Keratinocyte (primary cell): ENCODE measurements around the gene SETBP1. TPM values are rescaled to one million over a fixed set of nuclear protein-coding genes. Genes with fewer than 3 reads are reported as not detected.

Experiments used
- DNase-seq: peaks from one replicate; pipeline ENCODE4 v3.0.0-alpha.2; 2011; ENCODE audit warnings: low read depth, missing footprints, low spot score
- FAIRE-seq: peaks from 2 replicates; lab custom pipeline; 2011; peaks lifted over from hg19 to GRCh38; lab: Jason Lieb, UNC
- H2AFZ ChIP-seq: 2 replicates; pipeline ENCODE4 v1.6.0; 2012; ENCODE audit warnings: low read length, control low read depth, inconsistent platforms; ENCODE audit not compliant: control insufficient read depth
- H3K27ac ChIP-seq: 2 replicates; pipeline ENCODE4 v1.5.1; 2011; ENCODE audit warnings: low read length; ENCODE audit not compliant: control insufficient read depth, insufficient read depth
- H3K27me3 ChIP-seq: 3 replicates; pipeline ENCODE4 v1.6.0; 2011; ENCODE audit warnings: low read length; ENCODE audit not compliant: control insufficient read depth, insufficient read depth; ENCODE audit errors: extremely low read depth
- H3K36me3 ChIP-seq, 2 experiments: 2 replicates in 1 of 2; 3 replicates in 1 of 2; pipeline ENCODE4 v1.5.1; 2011; ENCODE audit warnings: low read length in 2 of 2, mild to moderate bottlenecking in 1 of 2; ENCODE audit not compliant: control insufficient read depth in 2 of 2, insufficient read depth in 2 of 2; ENCODE audit errors: extremely low read depth in 1 of 2
- H3K4me1 ChIP-seq: 3 replicates; pipeline ENCODE4 v1.5.1; 2011; ENCODE audit warnings: low read length; ENCODE audit not compliant: control insufficient read depth, insufficient read depth; ENCODE audit errors: extremely low read depth
- H3K4me2 ChIP-seq: 3 replicates; pipeline ENCODE4 v1.6.0; 2011; ENCODE audit warnings: low read depth, low read length; ENCODE audit not compliant: control insufficient read depth, insufficient read depth; ENCODE audit errors: extremely low read depth
- H3K4me3 ChIP-seq, 3 experiments: fragments of 200-600 bp in 1 of 3; sonication (generic) in 1 of 3; 2 replicates in 2 of 3; 3 replicates in 1 of 3; pipeline ENCODE4 v1.5.1; 2011 to 2016; ENCODE audit warnings: low read length in 3 of 3, mild to moderate bottlenecking in 3 of 3, control low read depth in 2 of 3, inconsistent platforms in 1 of 3, low read depth in 1 of 3, mixed read lengths in 1 of 3, mixed run types in 1 of 3, moderate library complexity in 1 of 3; ENCODE audit not compliant: control insufficient read depth in 2 of 3, insufficient read depth in 2 of 3; ENCODE audit errors: extremely low read depth in 1 of 3
- H3K79me2 ChIP-seq: 2 replicates; pipeline ENCODE4 v1.6.0; 2012; ENCODE audit warnings: low read length; ENCODE audit not compliant: control insufficient read depth, insufficient read depth
- H3K9ac ChIP-seq: 3 replicates; pipeline ENCODE4 v1.6.0; 2011; ENCODE audit warnings: low read length; ENCODE audit not compliant: control insufficient read depth, insufficient read depth; ENCODE audit errors: extremely low read depth
- H3K9me1 ChIP-seq: 3 replicates; pipeline ENCODE4 v1.6.0; 2011; ENCODE audit warnings: low read length; ENCODE audit not compliant: control insufficient read depth, insufficient read depth; ENCODE audit errors: extremely low read depth
- H3K9me3 ChIP-seq: 2 replicates; pipeline ENCODE4 v1.5.1; 2012; ENCODE audit warnings: low read depth, low read length; ENCODE audit not compliant: control insufficient read depth
- H4K20me1 ChIP-seq: 3 replicates; pipeline ENCODE4 v1.6.0; 2011; ENCODE audit warnings: low read length; ENCODE audit not compliant: control insufficient read depth, insufficient read depth; ENCODE audit errors: extremely low read depth
- EZH2 ChIP-seq: IDR thresholded peaks from one replicate; pipeline ENCODE4 v1.6.1; 2012; ENCODE audit warnings: inconsistent platforms, mild to moderate bottlenecking, low read length, moderate library complexity
- dilution Hi-C: fragments of 300-500 bp; cut with MboI; formaldehyde crosslinking; loops from one replicate; pipeline ENCODE4 v1.7.0; 2020; ENCODE audit warnings: low sequenced_read_pairs; ENCODE audit not compliant: extremely low pct_ligation_motif_present
- polyA plus RNA-seq, 5 experiments: library from polyadenylated mRNA; depleted of rRNA in 3 of 5; stranded (reverse) in 3 of 5; stranded (forward) in 1 of 5; unstranded in 1 of 5; fragments of >200 nt; gene quantifications; 1 replicate in 1 of 5; 2 replicates in 3 of 5; 3 replicates in 1 of 5; pipeline versions ENCODE4 v1.2.1 to v1.2.3, GENCODE V29; 2011 to 2012; ENCODE audit warnings: missing spikeins in 2 of 5, low read depth in 1 of 5, low replicate concordance in 1 of 5
- TF ChIP-seq, protein P1 (sequence below), 3 experiments: IDR thresholded peaks in 1 of 3; conservative IDR thresholded peaks in 1 of 3; optimal IDR thresholded peaks in 1 of 3; 2 replicates in 2 of 3; 3 replicates in 1 of 3; pipeline versions ENCODE3 to v1.5.1; 2011; ENCODE audit warnings: low read length in 3 of 3, mild to moderate bottlenecking in 3 of 3, moderate library complexity in 2 of 3, control low read depth in 1 of 3, inconsistent platforms in 1 of 3; ENCODE audit not compliant: insufficient read depth in 2 of 3; ENCODE audit errors: extremely low read depth in 1 of 3

SETBP1 gene
- polyA plus RNA-seq, 1 donor (not counting 4 experiments of a cell fraction or from before 2014, with no cell fraction given) = 3.3 TPM

DNA sequence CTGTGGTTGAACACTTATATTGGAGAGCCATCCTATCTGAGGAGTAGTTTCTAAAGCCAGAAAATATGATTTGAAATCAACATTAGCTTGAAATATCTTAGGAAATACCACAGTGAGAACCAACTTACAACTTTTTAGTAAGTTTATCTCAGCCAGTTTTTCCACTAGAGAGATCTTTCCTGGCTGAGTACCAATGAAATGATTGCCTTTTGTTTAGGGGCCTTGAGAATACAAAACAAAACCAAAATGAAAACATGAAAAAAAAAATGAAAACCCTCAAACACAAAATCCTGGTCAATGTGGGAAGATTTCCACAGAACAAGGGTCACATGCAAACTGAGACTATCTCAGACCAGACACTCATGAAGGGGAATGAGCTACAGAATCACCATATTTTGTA is 429.0 kb downstream of the SETBP1 start:
- Histone ChIP-seq H3K9ac (no peak overlapping the region), H3K27me3 (no peaks in the 10 kb centered on the region), H3K9me3 (no peaks in the 10 kb centered on the region), H3K4me3 (no peak overlapping the region), H2AFZ (no peak overlapping the region), H3K79me2 (no peaks in the 10 kb centered on the region), H3K4me1 (no peaks in the 10 kb centered on the region), H4K20me1 (no peaks in the 10 kb centered on the region), H3K36me3 (no peaks in the 10 kb centered on the region), H3K27ac (no peak overlapping the region), H3K9me1 (no peaks in the 10 kb centered on the region), H3K4me2 (no peak overlapping the region)
- TF ChIP-seq, protein P1, sequence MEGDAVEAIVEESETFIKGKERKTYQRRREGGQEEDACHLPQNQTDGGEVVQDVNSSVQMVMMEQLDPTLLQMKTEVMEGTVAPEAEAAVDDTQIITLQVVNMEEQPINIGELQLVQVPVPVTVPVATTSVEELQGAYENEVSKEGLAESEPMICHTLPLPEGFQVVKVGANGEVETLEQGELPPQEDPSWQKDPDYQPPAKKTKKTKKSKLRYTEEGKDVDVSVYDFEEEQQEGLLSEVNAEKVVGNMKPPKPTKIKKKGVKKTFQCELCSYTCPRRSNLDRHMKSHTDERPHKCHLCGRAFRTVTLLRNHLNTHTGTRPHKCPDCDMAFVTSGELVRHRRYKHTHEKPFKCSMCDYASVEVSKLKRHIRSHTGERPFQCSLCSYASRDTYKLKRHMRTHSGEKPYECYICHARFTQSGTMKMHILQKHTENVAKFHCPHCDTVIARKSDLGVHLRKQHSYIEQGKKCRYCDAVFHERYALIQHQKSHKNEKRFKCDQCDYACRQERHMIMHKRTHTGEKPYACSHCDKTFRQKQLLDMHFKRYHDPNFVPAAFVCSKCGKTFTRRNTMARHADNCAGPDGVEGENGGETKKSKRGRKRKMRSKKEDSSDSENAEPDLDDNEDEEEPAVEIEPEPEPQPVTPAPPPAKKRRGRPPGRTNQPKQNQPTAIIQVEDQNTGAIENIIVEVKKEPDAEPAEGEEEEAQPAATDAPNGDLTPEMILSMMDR (optimal IDR thresholded peaks at IDR 0.05 in 1 of 3, IDR thresholded peaks at IDR 0.05 in 1 of 3, conservative IDR thresholded peaks at IDR 0.05 in 1 of 3; ENCODE audit: extremely low read depth in 1 of 3, insufficient read depth in 2 of 3, low read length in 3 of 3) = no peak
- no peak for TF ChIP-seq EZH2
- dilution Hi-C loops = no loop called here
- DNase-seq (no peak), FAIRE-seq (peak; percentile 56)

DNA sequence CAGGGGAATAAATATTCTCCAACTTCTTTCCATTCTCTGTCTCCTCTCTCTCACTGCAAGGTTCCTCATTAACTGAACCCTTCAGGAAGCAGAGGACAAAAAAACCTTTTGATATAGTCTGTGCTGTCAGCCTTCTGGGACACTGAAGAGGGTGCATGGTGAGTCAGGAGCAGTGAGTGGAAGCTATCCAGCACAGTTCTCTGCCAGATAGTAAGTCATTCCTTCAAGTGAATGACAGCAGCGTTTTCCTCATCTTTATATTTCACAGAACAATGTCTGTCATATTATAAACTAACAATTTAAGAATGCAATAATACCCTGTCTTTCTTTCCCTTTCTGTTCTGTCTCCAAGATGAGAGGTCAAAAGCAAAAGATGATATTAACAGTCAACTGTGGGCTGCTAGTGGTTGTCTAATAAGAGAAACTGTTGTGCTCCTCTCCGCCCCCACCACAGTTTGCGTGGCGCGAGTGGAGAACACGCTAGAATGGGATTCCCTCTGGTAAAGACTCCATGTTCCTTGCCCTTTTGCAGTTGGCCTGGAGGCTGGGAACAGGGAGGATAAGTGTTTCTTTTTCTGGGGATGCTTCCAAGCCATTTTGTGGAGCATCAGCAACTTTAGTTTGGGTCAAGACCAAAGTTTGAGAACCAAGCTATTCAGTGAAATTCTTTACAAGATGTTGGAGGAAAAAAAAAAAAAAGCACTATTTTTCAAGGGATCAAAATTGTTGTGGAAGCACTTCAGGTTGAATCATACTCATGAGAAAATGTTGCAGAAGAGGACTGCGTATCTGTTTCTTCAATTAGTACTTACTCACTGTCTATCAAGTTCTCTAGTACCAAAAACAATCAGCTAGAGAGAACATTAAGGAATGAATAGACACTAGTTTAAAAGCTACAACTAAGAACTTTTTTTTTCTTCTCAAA is 430.2 kb downstream of the SETBP1 start:
- Histone ChIP-seq H3K9ac (no peak overlapping the region), H3K9me3 (no peaks in the 10 kb centered on the region), H3K27me3 (peaks cover 4% of the 10 kb centered on the region), H3K36me3 (no peaks in the 10 kb centered on the region), H2AFZ (no peak overlapping the region), H3K4me3 (no peak overlapping the region), H3K4me2 (no peak overlapping the region), H3K4me1 (no peaks in the 10 kb centered on the region), H3K79me2 (no peaks in the 10 kb centered on the region), H3K9me1 (no peaks in the 10 kb centered on the region), H4K20me1 (no peaks in the 10 kb centered on the region), H3K27ac (no peak overlapping the region)
- FAIRE-seq (no peak), DNase-seq (no peak)
- TF ChIP-seq, protein P1 (optimal IDR thresholded peaks at IDR 0.05 in 1 of 3, IDR thresholded peaks at IDR 0.05 in 1 of 3, conservative IDR thresholded peaks at IDR 0.05 in 1 of 3; ENCODE audit: extremely low read depth in 1 of 3, insufficient read depth in 2 of 3, low read length in 3 of 3) = no peak
- no peak for TF ChIP-seq EZH2
- dilution Hi-C loops = no loop called here
